Activated naive CD8-positive, alpha-beta T cell treated with anti-CD3 and anti-CD28 coated beads, Interleukin-2, amount 50 U/mL, for 24 hours (primary cell): Measurements from ENCODE around the gene ENDOV.

ENCODE experiments used
- ATAC-seq: fragments of 150-1000 bp; cut with Tn5 transposase; one replicate; pipeline ENCODE4 v1.10.0; 2021
- DNase-seq: peaks from one replicate; pipeline ENCODE4 v3.0.0; 2021
- H3K27ac Mint-ChIP-seq: one replicate; pipeline ENCODE4 v1.8.0; 2021; ENCODE audit warnings: mild to moderate bottlenecking, mixed read lengths
- H3K27me3 Mint-ChIP-seq: one replicate; pipeline ENCODE4 v1.8.0; 2021; ENCODE audit warnings: mixed read lengths
- H3K36me3 Mint-ChIP-seq: one replicate; pipeline ENCODE4 v1.8.0; 2021; ENCODE audit warnings: low read depth, mixed read lengths
- H3K4me1 Mint-ChIP-seq: one replicate; pipeline ENCODE4 v1.8.0; 2021; ENCODE audit warnings: mixed read lengths
- H3K4me3 Mint-ChIP-seq: one replicate; pipeline ENCODE4 v1.8.0; 2021; ENCODE audit warnings: mild to moderate bottlenecking, moderate library complexity, mixed read lengths
- H3K9me3 Mint-ChIP-seq: one replicate; pipeline ENCODE4 v1.8.0; 2021; ENCODE audit warnings: mixed read lengths

ENDOV gene

GRCh38 chr17:80414803-80415625 lies at the start of gene ENDOV:
Gene ENDOV (plus strand): TSS chr17:80415167. CDS start chr17:80415195, 28 bp downstream.
- H3K4me3 Mint-ChIP-seq, result peak within 1 kb of the TSS; percentile 83
- peaks cover 9% of the 10 kb centered on the region for H3K36me3 Mint-ChIP-seq
- peak within 1 kb of the TSS; percentile 70 for H3K27ac Mint-ChIP-seq
- peaks cover 21% of the 10 kb centered on the region for H3K4me1 Mint-ChIP-seq
- ATAC-seq, result peak; percentile 93
- peak; percentile 95 for DNase-seq
- no peaks in the 10 kb centered on the region for H3K9me3 Mint-ChIP-seq
- peaks cover 13% of the 10 kb centered on the region for H3K27me3 Mint-ChIP-seq

- H3K4me1 Mint-ChIP-seq, result no peaks in the 10 kb centered on the region
- no peak overlapping the region for H3K27ac Mint-ChIP-seq
- ATAC-seq, result no peak
- no peaks in the 10 kb centered on the region for H3K27me3 Mint-ChIP-seq
- DNase-seq, result no peak
- no peaks in the 10 kb centered on the region for H3K9me3 Mint-ChIP-seq
- no peak overlapping the region for H3K4me3 Mint-ChIP-seq
- H3K36me3 Mint-ChIP-seq, result peaks cover 69% of the 10 kb centered on the region
Observed at GRCh38 chr17:80365983-80366382, 49.0 kb upstream of the ENDOV start.

- Mint-ChIP-seq H3K27me3 (no peaks in the 10 kb centered on the region), H3K9me3 (no peaks in the 10 kb centered on the region), H3K4me1 (no peaks in the 10 kb centered on the region), H3K27ac (no peak overlapping the region), H3K4me3 (no peak overlapping the region), H3K36me3 (peaks cover 68% of the 10 kb centered on the region)
- ATAC-seq (no peak), DNase-seq (no peak)
Observed at GRCh38 chr17:80367503-80367902, 47.5 kb upstream of the ENDOV start.

DNA sequence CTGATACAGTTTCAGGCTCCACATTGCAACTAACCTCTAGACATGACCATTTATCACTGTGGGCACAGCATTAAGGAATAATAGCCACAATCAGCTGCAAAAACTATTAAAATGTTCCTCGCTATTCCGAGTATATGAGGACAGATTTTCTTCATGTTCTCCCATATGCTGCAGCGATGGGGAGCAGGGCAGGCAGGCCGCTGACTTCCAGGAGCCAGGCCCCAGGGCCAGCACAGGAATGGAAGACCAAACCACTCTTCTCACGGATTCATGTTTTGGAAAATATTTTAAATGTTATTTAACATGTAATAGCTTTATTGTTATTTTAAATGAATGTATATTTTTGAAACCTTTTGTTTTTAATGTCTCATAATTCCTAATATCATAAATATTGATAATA lies 43.8 kb upstream of the ENDOV start:
- Mint-ChIP-seq H3K4me3 (no peak overlapping the region), H3K27ac (no peak overlapping the region), H3K4me1 (no peaks in the 10 kb centered on the region), H3K36me3 (peaks cover 72% of the 10 kb centered on the region), H3K27me3 (no peaks in the 10 kb centered on the region), H3K9me3 (no peaks in the 10 kb centered on the region)
- no peak for DNase-seq
- no peak for ATAC-seq

DNA sequence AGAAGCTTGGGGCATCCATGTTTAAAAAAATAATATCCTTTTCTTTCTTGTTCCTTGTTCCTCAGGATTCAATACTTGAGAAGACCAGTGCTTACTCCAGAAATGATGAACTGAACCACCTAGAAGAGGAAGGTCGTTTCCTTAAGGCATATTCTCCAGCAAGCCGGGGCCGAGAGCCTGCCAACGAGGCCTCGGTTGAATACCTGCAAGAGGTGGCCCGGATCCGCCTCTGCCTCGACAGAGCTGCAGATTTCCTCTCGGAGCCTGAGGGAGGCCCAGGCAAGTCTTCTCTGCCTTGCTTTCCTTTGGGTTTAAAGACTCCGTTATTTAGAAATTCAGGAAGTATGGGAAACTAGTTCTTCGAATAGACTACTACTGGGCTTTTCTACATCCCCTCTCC lies 42.5 kb upstream of the ENDOV start:
- no peak for DNase-seq
- ATAC-seq, result no peak
- Mint-ChIP-seq H3K27me3 (no peaks in the 10 kb centered on the region), H3K36me3 (peaks cover 74% of the 10 kb centered on the region), H3K4me1 (no peaks in the 10 kb centered on the region), H3K4me3 (no peak overlapping the region), H3K9me3 (no peaks in the 10 kb centered on the region), H3K27ac (no peak overlapping the region)

DNA sequence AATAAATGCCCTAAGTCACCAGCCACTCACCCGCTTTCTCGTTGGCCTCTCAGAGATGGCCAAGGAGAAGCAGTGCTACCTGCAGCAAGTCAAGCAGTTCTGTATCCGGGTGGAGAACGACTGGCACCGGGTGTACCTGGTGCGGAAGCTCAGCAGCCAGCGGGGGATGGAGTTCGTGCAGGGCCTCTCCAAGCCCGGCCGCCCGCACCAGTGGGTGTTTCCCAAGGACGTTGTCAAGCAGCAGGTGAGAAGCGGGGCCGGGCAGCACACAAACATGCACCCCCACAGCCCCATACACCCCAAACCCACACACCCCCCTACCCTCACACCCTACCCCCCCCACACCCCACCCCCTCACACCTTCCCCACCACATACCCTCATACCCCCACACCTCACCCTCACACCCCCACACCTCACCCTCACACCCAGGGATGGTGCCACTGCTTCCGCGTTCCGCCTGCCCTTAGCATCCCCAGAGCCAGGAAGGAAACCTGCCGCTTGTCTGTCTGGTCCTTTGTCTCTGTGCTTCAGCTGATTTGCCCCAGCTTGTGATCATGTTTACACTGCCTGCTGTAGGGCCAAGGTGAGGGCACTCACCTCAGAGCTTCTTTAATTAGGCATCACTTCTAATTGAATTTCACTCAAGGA lies 41.9 kb upstream of the ENDOV start:
- no peak for DNase-seq
- no peaks in the 10 kb centered on the region for H3K27me3 Mint-ChIP-seq
- no peak for ATAC-seq
- H3K9me3 Mint-ChIP-seq, result no peaks in the 10 kb centered on the region
- no peak overlapping the region for H3K4me3 Mint-ChIP-seq
- no peak overlapping the region for H3K27ac Mint-ChIP-seq
- no peaks in the 10 kb centered on the region for H3K4me1 Mint-ChIP-seq
- H3K36me3 Mint-ChIP-seq, result peaks cover 73% of the 10 kb centered on the region

GRCh38 chr17:80374039-80374731 lies 40.8 kb upstream of the ENDOV start:
- no peak for ATAC-seq
- Mint-ChIP-seq H3K4me3 (no peak overlapping the region), H3K36me3 (peaks cover 77% of the 10 kb centered on the region), H3K27ac (no peak overlapping the region), H3K27me3 (no peaks in the 10 kb centered on the region), H3K4me1 (no peaks in the 10 kb centered on the region), H3K9me3 (no peaks in the 10 kb centered on the region)
- no peak for DNase-seq

GRCh38 chr17:80374732-80375585 lies 40.0 kb upstream of the ENDOV start:
- Mint-ChIP-seq H3K27me3 (no peaks in the 10 kb centered on the region), H3K27ac (no peak overlapping the region), H3K4me1 (no peaks in the 10 kb centered on the region), H3K9me3 (no peaks in the 10 kb centered on the region), H3K4me3 (no peak overlapping the region), H3K36me3 (peaks cover 78% of the 10 kb centered on the region)
- no peak for ATAC-seq
- no peak for DNase-seq

- no peak overlapping the region for H3K4me3 Mint-ChIP-seq
- no peak for DNase-seq
- peak overlapping the region; percentile 22 for H3K27ac Mint-ChIP-seq
- ATAC-seq, result no peak
- H3K9me3 Mint-ChIP-seq, result no peaks in the 10 kb centered on the region
- H3K4me1 Mint-ChIP-seq, result no peaks in the 10 kb centered on the region
- peaks cover 77% of the 10 kb centered on the region for H3K36me3 Mint-ChIP-seq
- no peaks in the 10 kb centered on the region for H3K27me3 Mint-ChIP-seq
Observed at GRCh38 chr17:80376531-80376930, 38.4 kb upstream of the ENDOV start.

- H3K27me3 Mint-ChIP-seq, result no peaks in the 10 kb centered on the region
- DNase-seq (no peak), ATAC-seq (no peak)
- peak overlapping the region; percentile 30 for H3K27ac Mint-ChIP-seq
- no peaks in the 10 kb centered on the region for H3K4me1 Mint-ChIP-seq
- no peaks in the 10 kb centered on the region for H3K9me3 Mint-ChIP-seq
- peaks cover 73% of the 10 kb centered on the region for H3K36me3 Mint-ChIP-seq
- no peak overlapping the region for H3K4me3 Mint-ChIP-seq
Observed at GRCh38 chr17:80377798-80378197, 37.2 kb upstream of the ENDOV start.

GRCh38 chr17:80379348-80379747 lies 35.6 kb upstream of the ENDOV start:
- Mint-ChIP-seq H3K27ac (peak overlapping the region; percentile 0), H3K27me3 (no peaks in the 10 kb centered on the region), H3K4me3 (no peak overlapping the region), H3K4me1 (no peaks in the 10 kb centered on the region), H3K9me3 (no peaks in the 10 kb centered on the region), H3K36me3 (peaks cover 77% of the 10 kb centered on the region)
- ATAC-seq, result no peak
- no peak for DNase-seq

GRCh38 chr17:80380068-80380467 lies 34.9 kb upstream of the ENDOV start:
- Mint-ChIP-seq H3K4me3 (no peak overlapping the region), H3K4me1 (no peaks in the 10 kb centered on the region), H3K9me3 (no peaks in the 10 kb centered on the region), H3K27ac (no peak overlapping the region), H3K36me3 (peaks cover 75% of the 10 kb centered on the region), H3K27me3 (no peaks in the 10 kb centered on the region)
- no peak for DNase-seq
- ATAC-seq, result no peak

DNA sequence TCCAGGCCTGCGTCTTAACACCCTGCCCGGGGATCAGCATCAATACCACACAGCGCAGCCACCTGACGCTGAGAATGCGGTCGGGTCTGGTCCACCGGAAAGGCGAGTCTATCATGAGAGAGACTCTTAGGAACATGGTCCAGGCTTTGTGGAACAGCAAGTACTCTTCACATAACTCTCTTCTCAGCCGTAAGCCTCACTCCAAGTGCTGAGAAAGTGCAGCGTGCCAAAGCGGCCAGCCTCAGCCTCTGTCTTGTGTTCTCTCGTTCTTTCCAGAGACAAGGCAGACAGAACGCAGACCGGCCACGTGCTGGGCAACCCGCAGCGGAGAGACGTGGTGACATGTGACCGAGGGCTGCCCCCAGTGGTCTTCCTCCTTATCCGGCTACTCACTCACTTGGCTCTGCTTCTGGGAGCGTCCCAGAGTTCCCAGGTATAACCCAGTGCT lies 34.4 kb upstream of the ENDOV start:
- ATAC-seq (no peak), DNase-seq (no peak)
- Mint-ChIP-seq H3K27me3 (no peaks in the 10 kb centered on the region), H3K36me3 (peaks cover 78% of the 10 kb centered on the region), H3K4me1 (no peaks in the 10 kb centered on the region), H3K9me3 (no peaks in the 10 kb centered on the region), H3K4me3 (no peak overlapping the region), H3K27ac (no peak overlapping the region)

DNA sequence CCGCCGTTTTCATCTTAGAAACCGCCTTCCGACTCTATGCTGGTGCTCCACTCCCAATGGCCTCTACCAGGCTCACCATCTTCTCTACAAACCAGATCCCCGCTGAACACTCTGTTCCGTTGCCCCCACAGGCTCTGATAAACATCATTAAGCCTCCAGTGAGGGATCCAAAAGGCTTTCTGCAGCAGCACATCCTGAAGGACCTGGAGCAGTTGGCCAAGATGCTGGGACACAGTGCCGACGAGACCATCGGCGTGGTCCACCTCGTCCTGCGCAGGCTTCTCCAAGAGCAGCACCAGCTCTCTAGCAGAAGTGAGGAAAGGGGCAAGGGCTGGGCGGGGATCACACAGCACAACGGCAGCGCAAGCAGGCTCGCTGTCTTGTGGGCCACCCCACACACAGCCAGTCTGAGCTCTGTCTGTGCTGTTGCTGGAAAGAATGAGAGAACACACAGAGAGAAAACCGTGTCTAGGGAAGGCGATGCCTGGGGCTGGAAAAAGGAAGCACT lies 33.5 kb upstream of the ENDOV start:
- no peaks in the 10 kb centered on the region for H3K4me1 Mint-ChIP-seq
- no peaks in the 10 kb centered on the region for H3K27me3 Mint-ChIP-seq
- H3K4me3 Mint-ChIP-seq, result no peak overlapping the region
- no peak for ATAC-seq
- DNase-seq, result no peak
- H3K36me3 Mint-ChIP-seq, result peaks cover 74% of the 10 kb centered on the region
- H3K27ac Mint-ChIP-seq, result no peak overlapping the region
- no peaks in the 10 kb centered on the region for H3K9me3 Mint-ChIP-seq
